ENCODE results near the gene DCN.

- TF ChIP-seq, protein P1, sequence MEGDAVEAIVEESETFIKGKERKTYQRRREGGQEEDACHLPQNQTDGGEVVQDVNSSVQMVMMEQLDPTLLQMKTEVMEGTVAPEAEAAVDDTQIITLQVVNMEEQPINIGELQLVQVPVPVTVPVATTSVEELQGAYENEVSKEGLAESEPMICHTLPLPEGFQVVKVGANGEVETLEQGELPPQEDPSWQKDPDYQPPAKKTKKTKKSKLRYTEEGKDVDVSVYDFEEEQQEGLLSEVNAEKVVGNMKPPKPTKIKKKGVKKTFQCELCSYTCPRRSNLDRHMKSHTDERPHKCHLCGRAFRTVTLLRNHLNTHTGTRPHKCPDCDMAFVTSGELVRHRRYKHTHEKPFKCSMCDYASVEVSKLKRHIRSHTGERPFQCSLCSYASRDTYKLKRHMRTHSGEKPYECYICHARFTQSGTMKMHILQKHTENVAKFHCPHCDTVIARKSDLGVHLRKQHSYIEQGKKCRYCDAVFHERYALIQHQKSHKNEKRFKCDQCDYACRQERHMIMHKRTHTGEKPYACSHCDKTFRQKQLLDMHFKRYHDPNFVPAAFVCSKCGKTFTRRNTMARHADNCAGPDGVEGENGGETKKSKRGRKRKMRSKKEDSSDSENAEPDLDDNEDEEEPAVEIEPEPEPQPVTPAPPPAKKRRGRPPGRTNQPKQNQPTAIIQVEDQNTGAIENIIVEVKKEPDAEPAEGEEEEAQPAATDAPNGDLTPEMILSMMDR (IDR thresholded peaks at IDR 0.05; ENCODE audit: extremely low read depth in 1 of 2, insufficient read depth in 1 of 2, low read depth in 1 of 2, low read length in 2 of 2), result no peak
- no peak for TF ChIP-seq POLR2A (IDR thresholded peaks at IDR 0.05; ENCODE audit: low read depth, low read length)
- TF ChIP-seq, protein P2, sequence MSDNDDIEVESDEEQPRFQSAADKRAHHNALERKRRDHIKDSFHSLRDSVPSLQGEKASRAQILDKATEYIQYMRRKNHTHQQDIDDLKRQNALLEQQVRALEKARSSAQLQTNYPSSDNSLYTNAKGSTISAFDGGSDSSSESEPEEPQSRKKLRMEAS (IDR thresholded peaks at IDR 0.05; ENCODE audit: insufficient read depth, insufficient read length), result no peak
Measured at GRCh38 chr12:91225316-91225715, 42.7 kb upstream of the DCN start.
